CD1c-positive myeloid dendritic cell (primary cell): ENCODE measurements around the gene KANSL1L.
A peak's percentile ranks its signal among the peaks of the same experiment; 100 is the strongest.

Experiments used
- DNase-seq: peaks from one replicate; pipeline ENCODE4 v3.0.0-alpha.2; 2016; ENCODE audit errors: extremely low spot score

Gene KANSL1L

DNA sequence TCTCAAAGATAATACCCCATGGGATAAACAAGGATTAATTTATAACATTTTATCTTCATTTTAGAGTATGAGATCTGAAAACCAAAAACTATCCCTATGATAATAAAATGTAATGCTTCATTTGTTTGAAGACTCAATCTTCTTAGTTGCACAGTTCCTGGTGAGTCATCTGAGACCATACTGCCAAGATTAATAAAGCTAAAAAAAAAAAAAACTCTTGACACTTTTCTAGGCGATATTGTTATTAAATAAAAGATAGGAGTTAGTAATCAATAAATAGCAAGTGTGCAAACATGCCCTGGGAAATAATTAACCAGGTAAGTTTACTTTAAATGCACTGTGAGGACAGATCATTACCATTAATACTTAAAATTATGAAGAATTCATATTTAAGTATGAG, 84.9 kb downstream of the KANSL1L start:
- DNase-seq: no peak

DNA sequence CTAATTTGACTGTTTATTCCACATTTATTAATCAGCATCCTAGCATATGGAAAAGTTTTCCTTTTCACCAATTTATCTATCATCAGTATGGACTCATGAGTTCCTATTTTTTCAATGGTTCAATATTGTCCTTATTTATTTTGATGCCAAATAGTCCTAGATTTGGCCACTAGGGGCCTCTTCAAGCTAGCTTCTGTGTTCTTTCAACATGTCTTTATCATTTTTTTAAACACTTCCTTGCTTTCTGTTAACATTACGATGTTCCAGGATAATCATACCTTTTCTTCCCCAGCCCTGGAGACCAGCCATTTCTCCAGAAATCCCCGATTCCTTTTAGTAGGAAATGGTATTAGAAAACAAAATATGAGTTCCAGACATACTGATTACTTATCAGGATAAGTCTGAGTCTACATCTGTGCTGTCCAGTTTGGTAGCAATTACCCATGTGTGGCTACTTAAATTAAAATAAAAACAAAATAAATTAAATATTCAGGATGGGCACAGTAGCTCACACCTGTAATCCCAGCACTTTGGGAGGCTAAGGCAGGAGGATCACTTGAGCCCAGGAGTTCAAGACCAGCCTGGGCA, 98.2 kb downstream of the KANSL1L start:
- peak; percentile 20 for DNase-seq

GRCh38 chr2:210072493-210072892, 98.7 kb downstream of the KANSL1L start:
- DNase-seq: no peak

DNA sequence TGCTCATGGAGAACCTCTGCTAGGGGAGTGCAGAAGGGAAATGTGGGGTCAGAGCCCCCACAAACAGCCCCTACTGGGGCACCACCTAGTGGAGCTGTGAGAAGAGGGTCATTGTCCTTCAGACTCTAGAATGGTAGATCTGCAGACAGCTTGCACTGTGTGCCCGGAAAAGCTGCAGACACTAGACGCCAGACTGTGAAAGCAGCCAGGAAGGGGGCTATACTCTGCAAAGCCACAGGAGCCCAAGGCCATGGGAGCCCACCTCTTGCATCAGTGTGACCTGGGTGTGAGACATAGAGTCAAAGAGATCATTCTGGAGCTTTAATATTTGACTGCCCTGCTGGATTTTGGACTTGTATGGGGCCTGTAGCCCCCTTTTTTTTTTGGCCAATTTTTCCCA, 107.9 kb downstream of the KANSL1L start:
- DNase-seq: no peak

GRCh38 chr2:210055825-210056224, 115.4 kb downstream of the KANSL1L start:
- no peak for DNase-seq

- DNase-seq: no peak
Observed at GRCh38 chr2:210054696-210055095, 116.5 kb downstream of the KANSL1L start.

GRCh38 chr2:210050885-210051284, 120.3 kb downstream of the KANSL1L start:
- no peak for DNase-seq

GRCh38 chr2:210049831-210050230, 121.4 kb downstream of the KANSL1L start:
- DNase-seq: no peak

DNA sequence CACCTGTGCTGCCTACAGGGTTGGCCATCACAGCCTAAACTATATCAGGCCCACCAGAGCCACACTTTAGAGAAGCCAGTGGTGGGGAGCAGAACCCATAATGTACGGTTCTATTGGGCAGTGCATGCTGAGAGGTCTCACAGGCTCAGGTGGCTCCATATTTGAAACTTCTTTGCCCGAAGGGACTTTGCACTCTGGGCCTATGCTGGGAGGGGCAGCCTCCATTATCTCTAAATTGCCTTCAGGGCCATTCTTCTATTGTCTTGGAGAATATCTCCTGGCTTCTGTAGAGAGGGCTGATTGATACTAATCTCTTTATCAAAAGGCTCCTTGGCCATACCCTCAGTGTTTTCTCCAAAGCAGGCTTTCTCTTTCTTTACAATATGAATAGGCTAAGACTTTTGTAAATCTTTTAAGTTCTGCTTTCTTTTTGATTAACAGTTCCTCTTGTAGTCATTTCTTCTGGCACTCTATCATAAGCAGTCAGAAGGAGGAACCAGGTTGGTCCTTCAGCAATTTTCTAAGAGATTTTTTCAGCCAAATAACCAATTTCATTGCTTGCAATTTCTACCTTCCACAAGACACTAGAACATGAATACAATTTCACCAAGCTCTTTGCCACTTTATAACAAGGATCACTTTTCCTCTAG, 124.2 kb downstream of the KANSL1L start:
- peak; percentile 37 for DNase-seq

GRCh38 chr2:210038078-210038477, 133.1 kb downstream of the KANSL1L start:
- no peak for DNase-seq

DNA sequence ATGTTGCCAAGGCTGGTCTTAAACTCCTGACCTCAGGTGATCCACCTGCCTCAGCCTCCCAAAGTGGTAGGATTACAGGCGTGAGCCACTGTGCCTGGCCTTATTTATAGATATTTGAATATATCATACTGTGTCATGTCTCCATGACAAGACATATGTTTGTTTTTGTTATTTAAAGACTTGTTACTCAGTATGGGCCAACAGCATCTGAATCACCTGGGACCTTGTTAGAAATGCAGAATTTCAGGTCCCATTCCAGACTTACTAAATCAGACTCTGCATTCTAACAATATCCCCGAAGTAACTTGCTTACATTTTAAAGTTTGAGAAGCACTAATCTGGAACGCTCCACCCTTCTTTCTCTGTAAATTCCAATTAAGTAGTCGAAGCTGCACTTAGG, 135.5 kb downstream of the KANSL1L start:
- no peak for DNase-seq

- DNase-seq: no peak
Observed at GRCh38 chr2:210034087-210034683, 137.0 kb downstream of the KANSL1L start.

- DNase-seq: no peak
Observed at GRCh38 chr2:210028178-210028577, 143.0 kb downstream of the KANSL1L start.

DNA sequence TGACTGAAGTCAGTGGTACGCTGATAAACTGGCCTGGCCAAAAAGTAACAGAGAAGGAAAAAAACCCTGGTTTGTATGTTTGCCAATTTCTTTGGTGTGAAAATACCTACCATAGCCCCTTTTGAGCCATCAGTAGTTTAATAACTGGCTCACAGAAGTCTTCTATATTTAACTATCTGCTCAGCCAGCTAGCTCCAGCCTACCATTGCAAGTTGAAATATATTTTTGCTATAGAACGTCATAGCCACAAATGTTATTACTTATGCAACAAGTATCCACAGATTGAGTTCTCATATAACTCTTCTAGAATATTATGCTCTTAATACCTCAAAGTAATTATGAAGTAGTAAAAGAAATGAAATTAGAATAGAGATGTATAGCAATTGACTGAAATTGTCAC, 143.6 kb downstream of the KANSL1L start:
- DNase-seq: no peak

GRCh38 chr2:210022824-210023223, 148.4 kb downstream of the KANSL1L start:
- no peak for DNase-seq

- no peak for DNase-seq
Observed at GRCh38 chr2:210020138-210020537, 151.1 kb downstream of the KANSL1L start.

- no peak for DNase-seq
Observed at GRCh38 chr2:210009896-210010295, 161.3 kb downstream of the KANSL1L start.

GRCh38 chr2:210009126-210009525, 162.1 kb downstream of the KANSL1L start:
- no peak for DNase-seq

DNA sequence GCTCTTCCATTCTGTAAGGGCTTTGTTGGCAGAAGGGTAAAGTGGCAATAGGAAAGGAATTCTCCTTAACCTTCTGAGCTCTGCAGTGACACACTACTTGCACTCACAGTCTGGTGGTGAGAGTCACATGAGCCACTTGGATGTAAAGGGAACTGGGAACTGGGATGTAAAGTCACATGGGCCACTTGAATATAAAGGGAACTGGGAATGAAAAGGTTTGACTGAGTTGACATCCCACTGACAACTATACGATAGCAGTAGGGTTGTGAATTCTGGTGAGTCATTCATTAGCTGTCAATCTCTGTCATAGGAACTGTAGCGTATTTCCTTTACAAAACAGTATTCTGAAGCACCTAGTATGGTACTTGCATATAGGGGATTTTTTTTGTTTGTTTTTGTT, 163.3 kb downstream of the KANSL1L start:
- DNase-seq: peak; percentile 93

DNA sequence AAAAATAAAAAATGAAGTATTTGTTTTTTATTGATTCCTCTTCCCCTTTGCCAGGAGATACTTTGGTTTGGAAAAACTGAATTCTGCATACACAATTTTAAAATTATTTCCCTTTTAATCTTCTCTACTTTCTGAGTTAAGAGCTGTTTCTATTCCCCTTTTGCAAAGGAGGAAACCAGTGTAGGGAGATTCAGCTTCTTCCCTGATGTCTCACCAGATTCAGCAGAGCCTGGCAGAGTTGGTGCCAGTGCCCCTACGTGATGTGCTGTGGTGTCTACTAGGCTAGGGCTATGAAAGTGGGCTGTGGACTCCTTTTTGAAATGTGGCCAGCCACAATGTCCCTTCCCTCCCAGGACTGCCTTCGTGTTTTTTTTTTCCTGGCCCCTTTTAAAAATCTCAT, 166.3 kb downstream of the KANSL1L start:
- peak; percentile 80 for DNase-seq

GRCh38 chr2:210003359-210003758, 167.8 kb downstream of the KANSL1L start:
- peak; percentile 73 for DNase-seq

DNA sequence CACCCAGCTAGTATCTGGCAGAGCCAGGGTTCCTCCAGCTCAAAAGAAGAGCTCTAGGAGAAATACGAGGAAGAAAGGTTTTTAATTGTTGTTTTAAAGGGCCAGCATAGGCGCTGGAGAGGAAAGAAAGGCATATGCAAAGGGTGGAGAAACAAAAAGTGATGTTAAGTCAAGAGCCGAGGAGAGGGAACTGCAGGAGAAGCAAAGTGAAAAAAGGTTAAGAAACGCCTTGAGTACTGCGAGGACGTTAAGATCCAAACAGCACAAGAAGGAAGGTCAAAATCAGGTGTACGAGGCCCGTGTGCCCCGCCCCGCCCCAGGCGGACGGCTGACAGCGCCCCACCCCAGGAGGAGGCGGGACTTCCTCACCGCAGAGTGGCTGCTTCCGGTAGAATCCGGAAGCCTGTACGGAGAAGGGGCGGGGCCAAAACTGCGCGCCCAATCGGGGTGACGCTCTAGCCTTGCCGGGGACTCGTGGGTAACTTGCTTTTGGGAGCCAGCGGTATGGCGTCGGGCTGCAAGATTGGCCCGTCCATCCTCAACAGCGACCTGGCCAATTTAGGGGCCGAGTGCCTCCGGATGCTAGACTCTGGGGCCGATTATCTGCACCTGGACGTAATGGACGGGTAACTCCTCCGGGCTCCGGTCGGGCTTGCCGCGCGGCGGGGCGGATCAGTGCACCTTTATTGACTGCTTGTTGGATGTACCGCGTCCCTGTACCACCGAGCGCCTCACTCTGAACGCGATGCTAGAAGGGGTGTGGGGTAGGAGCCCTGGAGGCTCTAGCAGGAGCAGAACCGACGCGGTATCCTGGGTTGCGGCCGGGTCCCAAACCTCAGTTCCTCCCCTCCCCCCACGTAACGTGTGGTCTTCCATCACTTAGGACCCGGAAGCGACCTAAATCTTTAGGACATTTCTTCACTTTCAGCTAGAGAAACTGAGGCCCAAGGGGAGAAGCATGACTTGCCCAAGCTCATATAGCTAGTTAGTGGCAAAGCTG, 168.8 kb downstream of the KANSL1L start, which contains the start of gene RPE:
Gene RPE, plus strand, starts transcription at position 481 of the 1,000 bp plus-strand sequence. Its CDS starts 24 bp downstream, at position 505.
- DNase-seq: peak; percentile 99
